ENCODE data around the gene EPB41L4B. TPM values are rescaled to one million over a fixed set of nuclear protein-coding genes. Genes with fewer than 3 reads are reported as not detected.

Gene EPB41L4B
- total RNA-seq, 1 experiment from 2014 or later = 8.1 TPM

- Histone ChIP-seq H2AFZ (ENCODE audit: low read depth, low read length, poor library complexity, severe bottlenecking) (no peak overlapping the region), H3K4me3 (replicated peaks in 1 of 2; ENCODE audit: low read depth in 1 of 2, low read length in 2 of 2) (peak overlapping the region in 1 of 2 experiments; percentile 13; a peak in 1 of 4 replicates), H3K4me2 (ENCODE audit: low read length) (peak overlapping the region; percentile 58), H3K27ac (ENCODE audit: low read depth, low read length) (peak overlapping the region; percentile 30; the same call in 1 of the 2 replicates), H3K27me3 (ENCODE audit: insufficient read depth, low read length) (no peaks in the 10 kb centered on the region), H3K9ac (ENCODE audit: low read length) (peak overlapping the region; percentile 18; the same call in 1 of the 2 replicates), H3K36me3 (ENCODE audit: control insufficient read depth in 1 of 2, insufficient read depth in 2 of 2, low read length in 2 of 2) (no peaks in the 10 kb centered on the region; a peak in 1 of 4 replicates), H3K9me3 (ENCODE audit: control insufficient read depth in 1 of 2, insufficient read depth in 1 of 2, low read depth in 1 of 2, low read length in 2 of 2) (no peaks in the 10 kb centered on the region), H3K4me1 (ENCODE audit: control insufficient read depth in 1 of 2, insufficient read depth in 2 of 2, low read length in 2 of 2) (peaks cover 19 to 68% of the 10 kb centered on the region in 2 experiments), H4K20me1 (ENCODE audit: insufficient read depth) (no peaks in the 10 kb centered on the region), H3K9me2 (ENCODE audit: insufficient read depth) (no peaks in the 10 kb centered on the region), H3K79me2 (ENCODE audit: insufficient read depth, low read length) (no peaks in the 10 kb centered on the region)
- ChIA-PET RAD21 (ENCODE audit: low non-redundant PET in 1 of 2, low total read pairs in 2 of 2, uncharacterized antibody in 2 of 2, unreplicated experiment in 2 of 2) (no interaction called here), POLR2A (no interaction called here), CTCF (interaction anchor here (0.7 to 1.6 kb wide), 2 partner anchors 11 to 92 kb away, joined by 3 to 4 read pairs; no protein-coding TSS in a partner anchor)
- ATAC-seq (peak; percentile 80), DNase-seq (ENCODE audit: low read depth, low spot score) (peak; percentile 64)
- no TSS peak for BruUV-seq (replicated peaks)
- intact Hi-C loops (cut with micrococcal nuclease) = no loop called here
- TF ChIP-seq CTCF (IDR thresholded peaks at IDR 0.05 in 2 of 3, conservative IDR thresholded peaks at IDR 0.05 in 1 of 3; ENCODE audit: borderline replicate concordance in 1 of 3, insufficient read depth in 1 of 3, low read depth in 2 of 3, low read length in 2 of 3) = peak in 2 of 3 experiments; percentile 7 to 46; a peak in 2 of 6 replicates
- no peak for TF ChIP-seq YY1 (IDR thresholded peaks at IDR 0.05; ENCODE audit: extremely low read depth, insufficient replicate concordance, low read depth, low read length)
- no peak for TF ChIP-seq TCF7L2 (IDR thresholded peaks at IDR 0.05; ENCODE audit: borderline replicate concordance, extremely low read depth, insufficient read depth, insufficient read length)
- TF ChIP-seq POLR2AphosphoS5 (IDR thresholded peaks at IDR 0.05; ENCODE audit: low read depth, low read length) = no peak
- TF ChIP-seq REST (IDR thresholded peaks at IDR 0.05; ENCODE audit: low read depth) = no peak
- TF ChIP-seq CEBPB (IDR thresholded peaks at IDR 0.05; ENCODE audit: low read depth) = no peak; the same call in 1 of the 2 replicates
- TF ChIP-seq ZBTB33 (IDR thresholded peaks at IDR 0.05; ENCODE audit: extremely low read depth, insufficient replicate concordance, low read length) = no peak
- no peak for TF ChIP-seq EZH2 (IDR thresholded peaks at IDR 0.05)
- TF ChIP-seq EGR1 (IDR thresholded peaks at IDR 0.05; ENCODE audit: low read depth) = no peak
- no peak for TF ChIP-seq ZNF274 (IDR thresholded peaks at IDR 0.05; ENCODE audit: low read depth, low read length)
- no peak for TF ChIP-seq EZH2phosphoT487 (IDR thresholded peaks at IDR 0.05; ENCODE audit: borderline replicate concordance)
- TF ChIP-seq SRF (IDR thresholded peaks at IDR 0.05; ENCODE audit: low read depth) = no peak
- 0 out of 2 replicates have a peak, but pooled peaks have one; percentile 33 for TF ChIP-seq SIN3A (IDR thresholded peaks at IDR 0.05; ENCODE audit: low read depth)
- TF ChIP-seq MAX (IDR thresholded peaks at IDR 0.05) = peak; percentile 55; the same call in 1 of the 2 replicates
- no peak for TF ChIP-seq POLR2A (IDR thresholded peaks at IDR 0.05; ENCODE audit: borderline replicate concordance, extremely low read depth, insufficient read depth, insufficient read length)
- TF ChIP-seq ELF1 (IDR thresholded peaks at IDR 0.05; ENCODE audit: borderline replicate concordance, low read depth) = no peak
- TF ChIP-seq RAD21 (IDR thresholded peaks at IDR 0.05; ENCODE audit: low read depth) = peak; percentile 7; the same call in 1 of the 2 replicates
- no peak for TF ChIP-seq ATF3 (IDR thresholded peaks at IDR 0.05)
Observed at GRCh38 chr9:109253637-109254284, 67.1 kb downstream of the EPB41L4B start.
